ENCODE data around the gene CHCHD10.

Gene CHCHD10

DNA sequence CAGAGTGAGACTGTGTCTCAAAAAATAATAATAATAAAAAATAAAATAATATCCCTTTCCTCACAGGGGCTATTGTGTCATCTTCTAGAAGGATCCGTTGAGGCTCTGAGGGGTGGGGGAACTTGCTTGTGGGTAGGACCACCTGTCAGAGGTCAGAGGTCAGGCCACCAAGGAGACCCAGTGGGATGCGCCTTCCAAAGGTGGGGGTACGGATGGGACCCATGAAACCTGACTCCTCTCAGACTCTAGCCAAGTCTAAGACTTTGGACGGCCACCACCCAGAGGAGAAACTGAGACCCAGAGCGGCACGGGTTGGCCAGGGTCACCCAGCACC, 4.5 kb upstream of the CHCHD10 start:
- FAIRE-seq, result no peak

DNA sequence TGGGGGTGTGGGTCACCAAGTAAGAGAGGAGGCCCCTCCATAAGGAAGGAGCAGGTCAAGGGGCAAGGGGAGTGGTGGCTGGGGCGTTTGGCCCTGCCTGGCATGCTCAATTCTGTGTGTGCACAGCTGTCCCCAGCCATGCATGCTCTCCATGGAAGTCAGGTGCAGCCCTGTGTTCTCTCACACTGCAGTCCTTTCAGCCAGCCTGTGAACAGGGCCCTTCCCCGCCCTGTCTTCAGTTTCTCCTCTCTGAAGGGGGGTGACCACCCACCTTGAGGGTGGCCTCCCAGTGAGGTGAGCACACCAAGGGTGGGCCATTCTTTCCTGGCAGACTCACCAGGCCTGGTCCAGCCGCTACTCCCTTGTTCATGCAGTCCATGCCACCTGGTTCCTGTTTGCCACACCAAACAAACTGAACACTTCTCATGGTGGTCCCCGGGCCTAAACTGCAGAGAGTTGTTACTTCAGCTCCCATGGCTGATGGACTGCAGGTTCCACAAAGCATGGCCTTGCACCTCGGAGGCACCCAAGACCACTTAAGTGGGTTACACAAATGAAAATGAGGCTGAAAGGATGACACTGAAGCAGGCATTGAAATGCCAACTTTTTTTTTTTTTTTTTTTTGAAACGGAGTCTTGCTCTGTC, 1.7 kb upstream of the CHCHD10 start:
- no peak for FAIRE-seq

DNA sequence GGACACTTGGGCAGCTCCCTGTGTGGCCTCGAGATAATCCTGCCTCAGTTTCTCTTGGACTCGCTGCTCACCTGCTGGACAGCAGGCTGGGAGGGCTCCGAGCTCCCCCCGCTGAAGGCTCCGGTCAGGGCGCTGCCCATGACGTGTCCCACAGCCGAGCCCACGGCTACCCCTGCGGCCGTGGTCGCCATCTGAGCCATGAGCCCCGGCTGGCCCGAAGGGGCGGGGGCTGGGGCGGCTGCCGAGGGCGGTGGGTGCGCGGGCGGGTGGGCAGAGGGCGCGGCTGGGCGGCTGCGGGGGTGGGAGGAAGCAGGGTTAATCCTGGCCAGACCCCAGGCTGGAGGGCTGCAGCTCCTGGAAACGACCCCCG, 484 bp downstream of the CHCHD10 start:
- FAIRE-seq, result no peak

DNA sequence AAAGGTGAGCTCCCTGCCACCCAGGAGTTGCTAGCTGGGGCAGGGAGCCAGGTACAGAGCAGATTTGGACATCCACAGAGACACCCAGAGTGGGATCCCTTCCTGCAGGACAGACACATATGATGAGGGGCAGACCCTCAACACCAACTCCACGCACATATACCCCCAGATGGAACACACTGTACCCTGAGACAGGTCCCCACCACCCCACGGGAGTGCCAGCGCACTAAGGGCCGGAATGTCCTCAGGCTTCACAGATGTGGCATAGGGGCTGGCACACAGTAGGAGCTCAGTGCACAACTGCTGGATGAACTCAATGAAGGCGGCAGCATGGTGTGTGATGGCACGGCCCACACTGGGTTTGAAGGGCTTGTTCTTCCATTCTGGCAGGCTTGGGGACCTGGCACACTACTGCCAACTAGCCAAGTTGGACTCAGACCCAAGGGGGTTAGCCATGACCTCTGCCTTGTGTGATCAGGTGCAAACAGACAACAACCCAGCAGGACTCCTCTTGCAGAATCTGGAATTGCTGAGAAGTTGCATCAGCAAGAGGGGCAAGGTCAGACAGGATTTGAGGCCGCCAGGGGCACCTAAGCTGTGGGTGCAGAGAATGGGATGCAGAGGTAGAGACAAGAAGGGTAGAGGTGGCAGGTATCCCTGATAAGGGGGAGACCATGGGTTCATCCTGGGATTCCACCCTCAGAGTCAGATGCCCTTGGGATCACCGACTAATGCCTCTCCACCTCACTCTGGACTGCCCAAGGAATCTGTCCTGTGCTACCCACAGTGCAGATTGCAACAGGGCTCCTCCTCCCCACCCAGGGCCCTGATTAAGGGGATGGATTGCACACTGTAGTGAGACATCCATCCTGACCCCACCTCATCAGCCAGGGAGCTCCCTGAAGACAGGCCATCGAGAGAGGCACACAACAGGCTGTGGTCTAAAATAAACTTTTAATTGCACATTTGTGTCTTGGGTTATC, 2.6 kb downstream of the CHCHD10 start:
- no peak for FAIRE-seq

DNA sequence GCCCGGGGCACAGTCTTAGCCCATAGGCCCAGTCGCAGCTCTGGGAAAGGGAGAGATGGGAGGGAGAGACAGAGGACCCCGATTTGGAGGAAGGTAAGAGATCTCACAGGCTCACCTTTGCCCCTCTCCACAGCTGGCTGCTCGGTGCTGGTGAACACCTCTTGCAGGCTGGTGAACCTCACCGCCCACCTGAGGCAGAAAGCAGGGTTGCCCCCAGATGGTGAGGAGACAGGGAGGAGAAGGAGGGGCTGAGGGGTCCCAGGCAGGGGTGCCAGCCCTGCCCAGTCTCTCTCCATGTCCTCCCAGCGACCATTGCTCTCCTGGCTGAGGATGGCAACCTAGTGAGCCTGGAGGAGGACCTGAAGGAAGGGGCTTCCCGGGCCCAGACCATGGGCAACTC, 3.8 kb downstream of the CHCHD10 start:
- no peak for FAIRE-seq

DNA sequence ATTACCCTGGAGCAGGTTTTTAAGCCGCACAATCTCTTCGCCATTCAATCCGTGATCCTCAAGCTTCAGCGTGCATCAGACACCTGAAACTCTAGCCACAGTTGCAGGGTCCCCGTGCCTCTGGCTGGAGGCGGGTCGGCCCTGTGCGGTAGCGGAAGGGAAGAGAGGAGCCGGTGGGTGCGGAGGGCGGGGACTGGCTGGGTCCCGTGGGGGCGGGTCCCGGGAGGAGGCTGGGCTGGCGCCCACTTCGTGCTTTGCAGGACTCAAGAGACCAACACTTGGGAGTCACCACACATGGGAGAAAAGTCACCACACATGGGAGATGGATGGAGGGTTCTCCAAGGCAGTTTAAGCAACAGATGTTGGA, 4.2 kb downstream of the CHCHD10 start:
- FAIRE-seq, result no peak

DNA sequence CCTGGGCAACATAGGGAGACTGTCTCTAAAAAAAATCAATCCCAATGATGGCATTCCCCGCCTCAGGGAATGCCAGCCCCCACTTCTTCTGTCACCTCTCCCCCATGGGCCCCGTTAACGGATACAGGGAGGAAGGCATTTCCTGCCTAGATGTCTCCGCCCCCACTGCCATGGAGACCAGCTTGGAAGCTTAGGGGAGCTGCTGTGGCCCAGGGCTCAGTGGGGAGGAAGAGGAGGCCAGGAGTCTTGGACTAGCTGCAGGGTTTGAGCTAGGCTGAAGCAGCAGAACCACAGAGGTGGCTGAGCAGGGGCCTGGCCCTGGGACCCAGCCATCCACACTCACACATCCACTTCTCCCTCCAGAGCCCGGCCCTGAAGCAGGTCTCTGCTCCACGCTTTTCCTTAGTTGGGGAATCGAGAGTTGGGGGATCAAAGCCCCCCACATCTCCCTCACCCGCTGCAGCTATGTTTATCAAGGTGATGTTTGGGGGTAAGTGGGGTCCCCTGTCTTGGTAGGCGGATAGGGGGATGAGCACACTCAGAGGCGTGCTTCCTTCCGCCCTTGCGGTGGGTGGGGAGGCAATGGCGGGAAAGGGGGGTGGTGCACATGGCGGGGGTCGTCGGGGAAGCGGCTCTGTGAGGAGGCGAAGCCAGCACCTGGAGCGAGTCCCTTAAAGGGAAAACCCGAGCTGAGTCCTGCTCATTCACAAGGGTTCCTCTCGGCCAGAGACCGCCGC, 4.8 kb downstream of the CHCHD10 start, which contains the start of gene C22orf15:
Gene C22orf15 (plus strand): TSS at position 149 of the 737 bp plus-strand sequence. CDS start 317 bp downstream, at position 466.
- no peak for FAIRE-seq

DNA sequence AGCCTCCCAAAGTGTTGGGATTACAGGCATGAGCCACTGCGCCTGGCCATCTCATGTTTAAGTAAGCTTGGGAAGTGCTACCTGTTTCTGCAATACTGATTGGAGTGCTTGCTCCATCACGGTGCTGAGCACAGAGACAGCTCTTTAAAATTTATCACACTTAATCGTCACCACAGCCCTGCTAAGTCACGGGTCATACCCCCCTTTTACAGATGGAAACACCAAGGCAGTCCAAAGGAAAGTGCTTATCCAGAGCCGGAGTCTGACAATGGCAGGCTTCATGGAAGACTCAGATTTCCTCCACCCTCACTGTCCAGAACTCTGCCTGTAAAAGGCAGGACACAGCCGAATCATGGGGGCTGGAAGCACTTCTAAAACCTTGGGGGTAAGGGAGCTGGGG, 7.7 kb downstream of the CHCHD10 start:
- FAIRE-seq, result no peak

DNA sequence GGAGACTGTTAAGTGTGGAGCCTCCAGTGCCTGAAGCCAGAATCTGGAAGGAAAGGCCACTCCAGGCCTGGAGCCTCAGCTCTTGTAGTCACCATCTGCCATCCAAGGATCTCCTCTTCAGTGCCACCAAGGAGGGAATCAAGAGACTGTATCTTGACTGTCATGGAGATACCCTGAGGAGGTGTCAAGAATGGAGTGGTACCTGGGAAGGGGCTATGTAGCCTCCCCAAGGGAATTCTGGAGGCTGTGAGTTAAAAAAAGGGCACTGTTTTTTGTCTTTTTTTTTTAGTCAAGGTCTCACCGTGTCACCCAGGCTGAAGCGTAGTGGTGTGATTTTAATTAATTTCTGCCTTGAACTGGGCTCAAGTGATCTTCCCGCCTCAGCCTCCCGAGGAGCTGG, 8.2 kb downstream of the CHCHD10 start:
- FAIRE-seq, result no peak

DNA sequence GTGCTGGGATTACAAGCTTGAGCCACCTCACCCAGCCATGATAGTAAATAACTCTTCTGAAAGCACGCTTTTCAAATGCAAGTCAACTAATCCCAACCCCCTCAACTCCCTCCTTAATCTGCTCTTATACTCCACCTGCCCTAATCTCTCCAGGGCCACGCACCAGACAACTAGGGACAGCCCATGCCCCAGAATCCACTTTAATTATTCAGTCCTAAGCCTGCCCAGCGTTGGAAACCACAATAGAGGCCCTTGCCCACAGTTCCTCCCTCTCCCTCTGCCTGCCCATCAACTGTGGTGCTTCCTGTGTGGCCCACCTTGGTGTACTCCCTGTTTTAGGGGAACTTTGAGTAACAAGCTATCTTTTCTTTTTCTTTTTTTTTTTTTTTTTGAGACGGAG, 10.9 kb downstream of the CHCHD10 start:
- FAIRE-seq, result no peak

DNA sequence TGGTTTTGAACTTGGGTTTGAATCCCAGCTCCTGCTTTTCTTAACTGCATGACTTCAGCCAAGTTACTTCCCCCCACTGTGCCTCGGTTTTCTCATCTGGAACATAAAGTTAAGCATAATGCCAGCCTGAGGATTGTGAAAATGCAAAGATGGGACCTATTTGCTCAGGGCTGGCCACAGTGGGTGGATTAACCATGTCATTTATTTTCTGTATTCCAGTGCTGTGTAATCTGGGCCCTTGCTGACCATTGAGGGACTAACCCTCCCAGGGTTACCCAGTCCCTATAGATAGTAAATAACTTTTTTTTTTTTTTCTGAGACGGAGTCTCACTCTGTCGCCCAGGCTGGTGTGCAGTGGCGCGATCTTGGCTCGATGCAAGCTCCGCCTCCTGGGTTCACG, 12.1 kb downstream of the CHCHD10 start:
- no peak for FAIRE-seq

DNA sequence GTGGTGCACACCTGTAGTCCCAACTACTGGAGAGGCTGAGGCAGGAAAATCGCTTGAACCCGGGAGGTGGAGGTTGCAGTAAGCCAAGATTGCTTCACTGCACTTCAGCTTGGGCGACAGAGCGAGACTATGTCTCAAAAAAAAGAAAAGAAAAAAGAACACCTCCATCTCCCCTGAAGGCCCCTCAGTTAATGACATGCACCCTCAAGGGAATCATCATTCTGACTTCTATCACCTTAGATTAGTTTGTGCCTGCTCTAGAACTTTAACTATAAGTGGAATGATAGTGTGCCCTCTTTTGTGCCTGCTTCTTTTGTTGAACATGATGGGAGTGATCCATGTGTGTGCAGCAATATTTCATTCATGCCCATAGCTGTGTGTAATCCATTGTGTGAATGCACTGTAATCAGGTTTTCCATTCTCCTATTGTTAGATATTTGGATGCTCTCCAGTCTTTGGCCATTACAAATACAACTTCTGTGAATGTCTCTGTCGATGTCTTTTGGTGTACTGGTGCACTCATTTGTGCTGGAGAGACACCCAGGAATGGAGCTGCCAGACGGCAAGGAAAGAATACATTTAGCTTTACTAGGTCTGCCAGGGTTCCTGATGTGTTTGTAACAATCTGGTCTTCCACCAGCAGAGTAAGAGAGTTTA, 12.7 kb downstream of the CHCHD10 start:
- FAIRE-seq, result no peak

DNA sequence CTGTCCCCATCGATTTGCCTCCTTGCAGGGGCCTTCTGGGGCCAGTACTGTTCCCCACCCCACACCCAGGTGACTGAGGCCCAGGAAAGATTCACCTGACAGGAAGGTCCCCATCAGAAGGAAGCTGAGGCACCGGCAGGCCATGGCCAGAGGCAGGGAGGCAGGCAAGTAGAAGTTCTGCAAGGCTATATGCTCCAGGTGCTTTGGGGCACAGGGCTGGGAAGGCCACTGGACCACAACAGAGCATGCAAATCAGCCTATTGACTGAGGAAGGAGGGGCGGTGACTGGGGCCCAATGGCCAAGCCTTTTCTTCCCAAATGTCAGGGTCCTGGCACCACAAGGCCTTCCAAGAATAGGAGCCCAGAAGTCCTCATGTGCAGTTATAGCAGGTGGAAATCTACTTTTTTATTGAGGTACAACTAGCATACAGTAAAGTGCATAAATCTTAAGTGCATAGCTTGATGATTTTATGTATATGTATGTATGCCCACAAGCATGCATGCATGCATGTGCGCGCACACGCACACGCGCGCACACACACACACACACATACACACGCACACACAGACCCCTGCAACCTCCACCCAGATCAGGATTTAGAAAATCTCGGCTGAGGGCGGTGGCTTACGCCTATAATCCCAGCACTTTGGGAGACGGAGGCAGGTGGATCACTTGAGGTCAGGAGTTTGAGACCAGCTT, 13.4 kb downstream of the CHCHD10 start, which contains the start of gene VPREB3:
Gene VPREB3 (minus strand): TSS at position 206 of the 700 bp plus-strand sequence. CDS start 62 bp downstream, at position 144.
- FAIRE-seq, result no peak

DNA sequence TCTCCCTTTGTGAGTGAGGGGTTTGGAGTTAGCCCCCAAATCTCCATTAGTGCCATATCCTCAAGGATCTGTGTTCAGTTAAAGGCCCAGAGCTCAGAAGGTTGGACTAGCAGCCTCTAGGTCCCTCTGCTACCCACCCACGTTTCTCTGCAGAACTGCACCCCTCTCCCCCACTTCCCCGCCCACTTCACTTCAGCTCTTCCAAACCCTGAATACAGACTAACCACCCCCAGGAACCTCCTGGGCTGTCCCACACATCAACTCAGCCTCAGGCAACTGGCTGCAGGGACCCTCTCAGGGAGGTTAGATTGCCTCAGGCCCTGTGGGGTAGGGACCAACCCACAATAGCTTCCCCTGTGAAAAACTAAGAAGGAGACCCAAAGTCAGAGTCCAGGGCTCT, 14.4 kb downstream of the CHCHD10 start:
- FAIRE-seq, result no peak

DNA sequence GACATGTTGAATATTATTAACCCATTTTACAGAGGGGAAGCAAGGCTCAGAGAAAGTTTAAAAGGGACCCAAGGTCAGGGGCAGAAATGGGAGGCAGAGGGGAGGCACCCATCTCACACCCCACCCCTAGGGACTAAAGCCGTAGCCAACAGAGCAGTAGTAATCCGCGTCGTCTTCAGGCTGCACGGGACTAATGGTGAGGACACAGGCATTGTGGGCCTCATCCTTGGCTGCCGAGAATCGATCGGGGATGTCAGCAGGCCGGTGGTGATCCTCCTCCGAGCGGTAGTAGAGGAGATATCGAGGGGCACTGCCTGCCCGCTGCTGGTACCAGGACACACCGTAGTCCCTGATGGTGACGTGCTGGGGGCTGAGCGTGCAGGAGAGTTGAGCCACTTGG, 15.0 kb downstream of the CHCHD10 start:
- no peak for FAIRE-seq

DNA sequence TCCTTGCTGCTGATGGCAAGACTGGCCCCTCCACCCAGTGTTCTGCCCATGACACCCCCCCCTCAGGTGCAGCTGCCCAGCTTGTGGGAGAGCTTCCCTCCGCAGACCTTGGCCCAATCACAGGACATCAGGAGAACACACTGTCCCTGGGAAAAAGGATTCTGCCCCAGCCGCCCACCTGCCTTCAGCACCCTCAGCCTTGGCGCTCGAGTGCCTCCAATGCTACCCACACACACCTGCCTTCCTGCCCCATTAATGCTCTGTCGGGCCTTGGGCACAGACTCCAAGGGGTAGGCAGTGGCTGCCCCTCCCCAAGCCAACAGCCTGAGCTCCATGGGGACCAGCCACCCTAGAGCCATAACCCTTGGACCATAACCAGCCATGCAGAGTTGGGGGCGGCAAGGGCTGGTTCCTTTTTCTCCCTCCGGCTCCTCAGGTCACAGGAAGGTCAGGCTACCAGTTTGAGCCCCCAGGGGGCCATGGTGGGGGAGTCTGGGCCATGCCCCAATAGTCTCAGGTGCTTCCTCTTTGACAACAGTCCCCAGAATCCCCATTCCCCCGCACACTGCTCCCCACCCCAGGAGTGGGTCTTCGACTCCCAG, 15.6 kb downstream of the CHCHD10 start:
- FAIRE-seq, result no peak

DNA sequence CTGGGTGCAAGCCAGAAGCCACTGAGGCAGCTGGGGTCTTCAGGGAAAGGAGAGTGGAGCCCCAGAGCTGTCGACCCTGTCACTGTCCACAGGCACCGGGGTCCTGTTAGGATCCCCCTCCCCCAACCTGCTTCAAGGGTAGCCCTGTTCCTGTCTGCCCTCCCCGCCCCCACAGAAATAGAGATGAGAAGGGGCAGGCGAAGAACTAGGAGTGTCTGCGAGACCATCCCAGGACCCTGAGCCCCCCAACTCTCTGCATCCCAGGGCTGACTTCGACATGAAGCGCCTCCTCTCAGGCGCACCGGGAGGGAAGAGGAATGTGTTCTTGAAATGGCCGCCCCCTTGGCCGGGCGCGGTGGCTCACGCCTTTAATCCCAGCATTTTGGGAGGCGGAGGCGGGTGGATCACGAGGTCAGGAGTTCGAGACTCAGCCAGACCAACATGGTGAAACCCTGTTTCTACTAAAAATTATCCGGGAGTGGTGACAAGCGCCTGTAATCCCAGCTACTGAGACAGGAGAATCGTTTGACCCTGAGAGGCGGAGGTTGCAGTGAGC, 16.3 kb downstream of the CHCHD10 start:
- FAIRE-seq, result no peak

DNA sequence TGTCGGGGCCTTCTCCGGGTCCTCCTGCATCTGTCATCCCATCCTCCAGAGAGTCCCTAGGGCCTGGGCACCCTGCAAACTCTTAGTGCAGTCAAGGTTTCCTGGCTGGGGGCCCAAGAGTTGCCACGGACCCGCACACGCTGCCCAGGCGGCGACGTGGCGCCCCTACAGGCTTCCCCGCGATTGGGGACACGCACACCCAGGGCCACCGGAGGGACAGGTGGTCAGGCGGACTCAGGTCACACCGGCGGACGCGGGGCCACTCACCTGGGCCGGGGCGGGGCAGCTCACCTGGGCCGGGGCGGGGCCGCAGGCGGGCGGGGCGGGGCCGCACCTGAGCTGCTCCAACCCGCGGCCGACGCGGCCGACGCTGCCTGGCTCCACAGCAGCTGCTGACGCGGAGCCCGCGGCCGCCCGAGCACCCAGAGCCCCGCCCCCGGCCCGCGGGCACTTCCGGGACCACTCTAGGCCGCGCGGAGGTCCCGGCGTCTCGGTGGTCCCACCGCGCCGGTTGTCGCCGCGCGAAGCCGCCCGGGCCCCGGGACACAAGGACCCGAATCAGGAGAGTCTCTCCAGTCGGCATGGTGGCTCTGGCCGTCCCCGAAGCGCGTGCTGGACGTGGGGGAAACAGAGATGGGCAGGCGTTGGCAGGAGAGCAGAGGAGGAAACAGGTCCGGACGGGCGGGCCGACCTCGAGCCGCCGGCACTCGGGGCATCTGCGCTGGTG, 16.9 kb downstream of the CHCHD10 start, which contains the start of gene ZNF70:
Gene ZNF70 (minus strand): TSS at position 399 of the 727 bp plus-strand sequence. CDS start 5,972 bp downstream, outside the sequence.
- no peak for FAIRE-seq

DNA sequence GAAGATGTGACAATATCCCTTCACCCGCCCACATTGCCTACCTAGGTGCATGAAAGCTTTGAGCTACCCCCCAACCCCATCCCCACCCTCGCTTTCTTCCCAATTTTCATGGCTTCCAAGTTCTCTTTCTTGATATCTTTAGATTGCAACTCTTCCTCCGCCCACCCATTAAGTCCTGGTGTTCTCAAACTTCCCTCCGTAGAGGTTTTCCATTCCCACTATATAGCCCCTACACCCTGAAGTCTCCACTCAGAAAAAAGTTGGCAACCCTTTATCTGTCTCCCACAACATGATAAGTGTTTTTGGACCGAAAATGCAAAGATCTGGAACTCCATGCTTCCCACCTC, 17.4 kb downstream of the CHCHD10 start:
- no peak for FAIRE-seq

DNA sequence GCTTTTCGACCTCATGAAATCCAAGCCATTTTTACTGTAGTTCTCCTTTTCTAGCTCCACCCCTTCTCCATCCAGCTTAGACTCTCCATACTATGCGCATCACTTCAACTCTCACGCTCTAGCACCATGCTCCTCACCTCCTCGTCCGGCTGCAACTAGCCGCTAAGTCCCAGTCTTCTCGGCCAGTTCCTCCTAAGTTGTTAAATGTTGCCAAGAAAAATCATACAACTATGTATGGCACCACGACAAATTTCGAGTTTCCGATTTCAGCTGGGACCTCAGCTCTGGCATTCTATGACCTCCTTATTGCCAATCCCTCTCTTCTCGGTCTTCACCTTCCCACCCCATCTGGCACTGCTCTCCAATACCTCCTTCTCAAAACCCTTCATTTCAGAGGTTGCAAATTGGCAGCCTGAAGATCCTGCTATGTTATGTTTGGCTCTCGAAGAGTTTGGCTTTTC, 17.9 kb downstream of the CHCHD10 start:
- no peak for FAIRE-seq

DNA sequence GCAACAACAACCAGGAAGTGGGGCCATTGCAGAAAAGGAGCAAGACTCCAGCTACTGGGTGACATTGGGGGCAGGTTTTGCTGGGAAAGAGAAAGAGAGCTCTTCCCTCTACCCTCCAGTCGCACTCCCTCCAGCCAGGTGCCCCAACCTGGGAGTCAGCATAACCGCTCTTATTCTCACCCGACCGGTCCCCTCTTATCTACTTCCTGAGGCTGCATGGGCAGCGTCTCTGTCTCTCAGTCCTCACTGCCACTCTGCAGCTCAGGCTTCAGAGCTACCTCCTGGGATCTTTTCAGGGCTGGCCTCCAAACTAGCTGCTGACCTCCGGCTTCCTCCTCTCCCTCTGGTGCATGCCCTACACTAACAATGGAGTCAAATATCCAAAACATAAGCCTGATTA, 22.0 kb downstream of the CHCHD10 start:
- FAIRE-seq, result no peak
